ENCODE data around the gene NAA35.

- TF ChIP-seq CTCF (conservative IDR thresholded peaks at IDR 0.05; ENCODE audit: low read depth in 2 of 2) = no peak
- TF ChIP-seq EZH2 (IDR thresholded peaks at IDR 0.05; ENCODE audit: low read depth, unreplicated experiment) = no peak
These were observed 80.2 kb downstream of the NAA35 start for GRCh38 chr9:86021166-86021565.

Data from GM23338 (cell line).